MM.1S (cell line): ENCODE results near the gene GFI1B.

Source experiments
- CTCF ChIP-seq: fragments of 300-600 bp; sonication (generic); IDR thresholded peaks from 2 replicates; pipeline ENCODE4 v1.5.1; 2016; ENCODE audit warnings: antibody characterized with exemption, low read length, mixed read lengths
- EZH2 ChIP-seq: fragments of 300-600 bp; sonication (generic); optimal IDR thresholded peaks from 2 replicates; pipeline ENCODE3; 2017; ENCODE audit warnings: low read depth, mild to moderate bottlenecking, antibody characterized with exemption, low read length, mixed read lengths

- no peak for TF ChIP-seq CTCF
- no peak for TF ChIP-seq EZH2
These were observed 16.6 kb downstream of the GFI1B start for GRCh38 chr9:132995121-132995420.
